ENCODE data around the gene ITPR2. TPM values are rescaled to one million over a fixed set of nuclear protein-coding genes. Genes with fewer than 3 reads are reported as not detected.

Gene ITPR2
- total and polyA plus RNA-seq, 2 of the 13 experiments (the other 11 are each of a cell fraction or from before 2014, with no cell fraction given), result 31.9 to 81.9 TPM

DNA sequence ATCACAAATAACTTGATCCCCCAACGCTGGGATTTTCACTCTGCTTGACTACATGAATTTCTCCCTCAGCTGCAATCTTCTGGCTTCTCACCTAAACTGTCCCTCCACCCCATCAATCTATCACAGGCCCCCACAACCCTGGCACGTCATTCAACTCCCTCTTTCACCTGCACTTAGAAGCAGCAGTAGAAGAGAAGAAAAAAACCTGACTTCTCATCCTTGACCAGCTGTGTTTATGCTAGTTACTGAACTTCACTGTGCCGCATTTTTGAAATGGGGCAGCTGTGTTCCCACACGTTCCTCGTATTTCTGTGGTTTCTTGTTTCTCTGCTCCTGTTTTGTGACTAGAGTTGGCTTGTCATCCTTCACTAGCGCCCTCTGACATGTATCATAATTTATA lies 35.0 kb downstream of the ITPR2 start:
- WGBS (ENCODE audit: low lambda C conversion rate), result 98% methylated on average over 6 of the region's 6 CpGs
- ChIA-PET CTCF (ENCODE audit: low intra/inter-chr PET ratio, low total read pairs) (no interaction called here), POLR2A (interaction anchor here (0.7 kb wide), 1 partner anchor 29 kb away, joined by 3 read pairs; no protein-coding TSS in a partner anchor)
- no peak overlapping the region for H3K4me2 ChIP-seq (ENCODE audit: low read depth, low read length)
- H3K4me1 ChIP-seq (ENCODE audit: insufficient read depth, low read length), result peaks cover 26% of the 10 kb centered on the region
- ATAC-seq (no peak), FAIRE-seq (no peak), DNase-seq (ENCODE audit: low spot score) (no peak)
- H3K27ac ChIP-seq (ENCODE audit: extremely low read length, insufficient read depth, low read length), result no peak overlapping the region
- no TSS peak for BruUV-seq (replicated peaks)
- H2AFZ ChIP-seq (ENCODE audit: low read length), result no peak overlapping the region
- H3K36me3 ChIP-seq (replicated peaks in 1 of 2; ENCODE audit: control insufficient read depth in 1 of 2, insufficient read depth in 2 of 2, low read length in 2 of 2), result peaks cover 4 to 32% of the 10 kb centered on the region in 2 experiments; a peak in 4 of 5 replicates
- H3K4me3 ChIP-seq (replicated peaks in 1 of 3; ENCODE audit: insufficient read depth in 1 of 3, low read depth in 2 of 3, low read length in 3 of 3), result no peak overlapping the region
- H3K9ac ChIP-seq (ENCODE audit: insufficient read depth, low read depth, low read length), result no peak overlapping the region
- peaks cover 13% of the 10 kb centered on the region; the same call in 1 of the 2 replicates for H4K20me1 ChIP-seq (ENCODE audit: insufficient read depth, low read length)
- TF ChIP-seq ZNF230 (CRISPR knock-in tag; IDR thresholded peaks at IDR 0.05) (no peak), TAF15 (IDR thresholded peaks at IDR 0.05; ENCODE audit: low read depth, low read length, poor library complexity, severe bottlenecking) (no peak), ZNF547 (CRISPR knock-in tag; IDR thresholded peaks at IDR 0.05) (no peak), ZNF530 (CRISPR knock-in tag; IDR thresholded peaks at IDR 0.05; ENCODE audit: low read depth) (no peak), RBM22 (optimal IDR thresholded peaks at IDR 0.05; ENCODE audit: low read length) (peak; percentile 64)
- H3K79me2 ChIP-seq (ENCODE audit: insufficient read depth, low read length), result peaks cover 95% of the 10 kb centered on the region
- intact Hi-C loops (cut with micrococcal nuclease; ENCODE audit: unreplicated experiment), result no loop called here
- no peaks in the 10 kb centered on the region for H3K27me3 ChIP-seq (ENCODE audit: control insufficient read depth in 1 of 2, insufficient read depth in 2 of 2, low read length in 2 of 2)
- in situ Hi-C loops (cut with HindIII; ENCODE audit: extremely low pct_ligation_motif_present, low pct_unique_long_range_greater_than_20kb), result no loop called here
- no peaks in the 10 kb centered on the region for H3K9me3 ChIP-seq (ENCODE audit: low read length)

- TF ChIP-seq PAX8 (CRISPR knock-in tag; IDR thresholded peaks at IDR 0.05; ENCODE audit: borderline replicate concordance) (no peak), CEBPB (IDR thresholded peaks at IDR 0.05; ENCODE audit: borderline replicate concordance, low read depth, low read length) (0 out of 2 replicates have a peak, but pooled peaks have one; percentile 5)
- Histone ChIP-seq H3K4me1 (ENCODE audit: insufficient read depth, low read length) (peaks cover 47% of the 10 kb centered on the region), H3K9me3 (ENCODE audit: low read length) (no peaks in the 10 kb centered on the region), H2AFZ (ENCODE audit: low read length) (no peak overlapping the region), H3K4me2 (ENCODE audit: low read depth, low read length) (no peak overlapping the region), H3K9ac (ENCODE audit: insufficient read depth, low read depth, low read length) (no peak overlapping the region), H3K36me3 (replicated peaks in 1 of 2; ENCODE audit: control insufficient read depth in 1 of 2, insufficient read depth in 2 of 2, low read length in 2 of 2) (peaks cover under 1 to 20% of the 10 kb centered on the region in 2 experiments; a peak in 4 of 5 replicates), H3K27me3 (ENCODE audit: control insufficient read depth in 1 of 2, insufficient read depth in 2 of 2, low read length in 2 of 2) (no peaks in the 10 kb centered on the region), H3K79me2 (ENCODE audit: insufficient read depth, low read length) (peaks cover 96% of the 10 kb centered on the region), H3K27ac (ENCODE audit: extremely low read length, insufficient read depth, low read length) (no peak overlapping the region), H4K20me1 (ENCODE audit: insufficient read depth, low read length) (peaks cover 27% of the 10 kb centered on the region), H3K4me3 (replicated peaks in 1 of 3; ENCODE audit: insufficient read depth in 1 of 3, low read depth in 2 of 3, low read length in 3 of 3) (no peak overlapping the region)
- intact Hi-C loops (cut with micrococcal nuclease; ENCODE audit: unreplicated experiment), result no loop called here
- no TSS peak for BruUV-seq (replicated peaks)
- DNase-seq (ENCODE audit: low spot score), result no peak
- in situ Hi-C loops (cut with HindIII; ENCODE audit: extremely low pct_ligation_motif_present, low pct_unique_long_range_greater_than_20kb), result no loop called here
- ChIA-PET CTCF (ENCODE audit: low intra/inter-chr PET ratio, low total read pairs) (no interaction called here), POLR2A (no interaction called here)
- no peak for ATAC-seq
- FAIRE-seq, result no peak
- WGBS (ENCODE audit: low lambda C conversion rate), result 100% methylated on average over 3 of the region's 3 CpGs
These were observed 37.1 kb downstream of the ITPR2 start for GRCh38 chr12:26795910-26796309.
